Pancreas (tissue), 10 donors: ENCODE data around the gene PSME2. TPM values are rescaled to one million over a fixed set of nuclear protein-coding genes. Genes with fewer than 3 reads are reported as not detected.

Experiments
- ATAC-seq, 4 donors: fragments of 200-7000 bp; cut with Tn5 transposase; one replicate each; pipeline versions ENCODE4 v1.8.0 to v1.9.1; 2020; ENCODE audit warnings: mild to moderate bottlenecking in 4 of 4, moderate library complexity in 4 of 4
- DNase-seq, 6 donors: peaks; one replicate each; pipeline ENCODE4 v3.0.0-alpha.2; 2020
- FAIRE-seq: peaks from 2 replicates; lab custom pipeline; 2012; peaks lifted over from hg19 to GRCh38; lab: Jason Lieb, UNC
- H3K27ac ChIP-seq, 4 donors: fragments of 200-600 bp; sonication (generic); 1 replicate in 3 of 4; 2 replicates in 1 of 4; pipeline versions ENCODE4 v1.5.0 to v1.8.0; 2020
- H3K27me3 ChIP-seq, 4 donors: fragments of 200-600 bp; one replicate each; pipeline ENCODE4 v1.8.0; 2021
- H3K36me3 ChIP-seq, 3 donors: fragments of 200-600 bp; sonication (generic) in 1 of 3; one replicate each; pipeline versions ENCODE4 v1.5.0 to v1.8.0; 2020 to 2021
- H3K4me1 ChIP-seq, 3 donors: fragments of 200-600 bp; one replicate each; pipeline ENCODE4 v1.8.0; 2021
- H3K4me3 ChIP-seq, 4 donors: fragments of 200-600 bp; sonication (generic) in 2 of 4; one replicate each; pipeline versions ENCODE4 v1.5.0 to v1.8.0; 2020 to 2021
- H3K9me3 ChIP-seq, 4 donors: fragments of 200-600 bp; one replicate each; pipeline ENCODE4 v1.8.0; 2021
- WGBS, 2 donors: extraction: QIAGEN DNeasy Blood & Tissue Kit; methylation state at CpG; one replicate each; pipeline ENCODE4 v1.1.7; 2013; 5-methylcytosine and 5-hydroxymethylcytosine counted together
- intact Hi-C, 3 donors: fragments of 100-400 bp; cut with DNase I; formaldehyde crosslinking; loops; one replicate each; pipeline versions ENCODE4 v1.11.1 to v1.14.2; 2022
- polyA plus RNA-seq, 2 donors: library from polyadenylated mRNA; stranded (reverse); fragments of 200-250 nt; gene quantifications; one replicate each; pipeline ENCODE4 v1.2.3, GENCODE V29; 2013
- total RNA-seq, 6 donors: library from RNA; stranded (reverse); fragmentation: NEBNext Ultra II Directional in 4 of 6; extraction: Animal tissue kit (Norgen Biotek cat#: 25700) in 4 of 6; gene quantifications; one replicate each; pipeline versions ENCODE4 v1.2.1 to v1.2.4, GENCODE V29; 2021 to 2023
- TF ChIP-seq, protein P1 (sequence below), 4 donors: fragments of 200-600 bp; sonication (generic) in 3 of 4; IDR thresholded peaks; one replicate each; pipeline versions ENCODE4 v1.5.0 to v1.8.0; 2021; ENCODE audit warnings: antibody characterized with exemption in 4 of 4
- donor health status: healthy with polysubstance abuse.
- donor health status: DM: no; HTN: no; CAD: no; lungs with moderate emphysema.
- donor health status: DM: no; HTN: no; CAD: no.
- donor health status: control.
- donor health status: control.
- donor health status: Bipolar disorder and iron deficiency.
- donor health status: DM: yes; HTN: yes; CAD: no.
- donor health status: DM: no; HTN: no; CAD: no.
- donor health status: DM: no; HTN: no; CAD: no.
- donor health status: DM: yes; HTN: yes; CAD: no.

Gene PSME2
- total and polyA plus RNA-seq, 8 donors: 33.9 to 285 (median 77.9) TPM

DNA sequence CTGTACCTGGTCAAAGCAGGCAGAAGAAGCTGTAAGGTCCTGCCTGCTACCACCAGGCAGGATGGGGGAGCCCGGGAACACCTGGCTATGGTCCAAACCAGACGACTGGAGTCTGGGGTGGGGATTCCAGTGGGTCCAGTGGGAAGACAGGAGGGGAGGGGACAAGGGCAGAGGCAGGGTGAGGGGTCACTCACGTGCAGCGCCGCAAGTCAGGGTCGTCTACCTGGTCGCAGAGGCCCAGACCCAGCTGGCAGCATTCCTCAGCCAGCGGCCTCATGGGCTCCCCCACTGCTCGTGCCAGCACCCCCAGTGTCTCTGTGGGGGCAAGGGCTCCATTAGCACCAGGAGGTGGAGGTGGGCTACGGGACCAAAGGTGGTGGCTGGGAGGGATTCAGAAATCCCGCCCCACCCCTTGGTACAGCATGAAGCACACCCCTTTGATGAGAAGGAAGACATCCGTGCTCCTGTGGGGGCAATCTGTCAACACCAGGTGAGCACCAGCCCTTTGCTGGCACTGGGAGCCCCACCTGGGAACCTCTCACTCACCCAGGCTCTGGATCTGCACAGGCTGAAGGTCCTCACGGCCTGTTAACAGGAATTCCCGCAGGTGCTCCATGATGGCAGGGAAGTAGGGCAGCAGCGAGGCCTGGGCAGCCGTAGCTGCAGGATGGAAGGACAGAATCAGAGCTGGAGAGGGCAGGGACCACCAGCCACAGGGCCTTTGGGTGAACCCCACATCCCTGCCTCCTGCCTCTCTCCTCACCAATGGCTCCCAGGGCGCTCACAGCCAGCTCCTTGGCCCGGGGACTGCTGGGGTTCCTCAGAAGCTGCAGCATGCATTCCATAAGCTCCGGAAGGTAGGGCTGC lies 37.9 kb upstream of the PSME2 start:
- DNase-seq (peak in 1 of 6 donors; percentile 66), FAIRE-seq (no peak), ATAC-seq (no peak)
- no peak overlapping the region for H3K4me3 ChIP-seq
- 86 to 87% methylated on average over 19 of the region's 19 CpGs for WGBS, 2 donors
- no peaks in the 10 kb centered on the region for H3K9me3 ChIP-seq
- peaks cover 0 to 11% (median 9%) of the 10 kb centered on the region in 3 donors for H3K4me1 ChIP-seq
- intact Hi-C loops: no loop called here
- peaks cover 3 to 55% (median 38%) of the 10 kb centered on the region in 3 donors for H3K36me3 ChIP-seq
- no peaks in the 10 kb centered on the region for H3K27me3 ChIP-seq
- no peak overlapping the region for H3K27ac ChIP-seq
- TF ChIP-seq, protein P1, sequence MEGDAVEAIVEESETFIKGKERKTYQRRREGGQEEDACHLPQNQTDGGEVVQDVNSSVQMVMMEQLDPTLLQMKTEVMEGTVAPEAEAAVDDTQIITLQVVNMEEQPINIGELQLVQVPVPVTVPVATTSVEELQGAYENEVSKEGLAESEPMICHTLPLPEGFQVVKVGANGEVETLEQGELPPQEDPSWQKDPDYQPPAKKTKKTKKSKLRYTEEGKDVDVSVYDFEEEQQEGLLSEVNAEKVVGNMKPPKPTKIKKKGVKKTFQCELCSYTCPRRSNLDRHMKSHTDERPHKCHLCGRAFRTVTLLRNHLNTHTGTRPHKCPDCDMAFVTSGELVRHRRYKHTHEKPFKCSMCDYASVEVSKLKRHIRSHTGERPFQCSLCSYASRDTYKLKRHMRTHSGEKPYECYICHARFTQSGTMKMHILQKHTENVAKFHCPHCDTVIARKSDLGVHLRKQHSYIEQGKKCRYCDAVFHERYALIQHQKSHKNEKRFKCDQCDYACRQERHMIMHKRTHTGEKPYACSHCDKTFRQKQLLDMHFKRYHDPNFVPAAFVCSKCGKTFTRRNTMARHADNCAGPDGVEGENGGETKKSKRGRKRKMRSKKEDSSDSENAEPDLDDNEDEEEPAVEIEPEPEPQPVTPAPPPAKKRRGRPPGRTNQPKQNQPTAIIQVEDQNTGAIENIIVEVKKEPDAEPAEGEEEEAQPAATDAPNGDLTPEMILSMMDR (IDR thresholded peaks at IDR 0.05): no peak

DNA sequence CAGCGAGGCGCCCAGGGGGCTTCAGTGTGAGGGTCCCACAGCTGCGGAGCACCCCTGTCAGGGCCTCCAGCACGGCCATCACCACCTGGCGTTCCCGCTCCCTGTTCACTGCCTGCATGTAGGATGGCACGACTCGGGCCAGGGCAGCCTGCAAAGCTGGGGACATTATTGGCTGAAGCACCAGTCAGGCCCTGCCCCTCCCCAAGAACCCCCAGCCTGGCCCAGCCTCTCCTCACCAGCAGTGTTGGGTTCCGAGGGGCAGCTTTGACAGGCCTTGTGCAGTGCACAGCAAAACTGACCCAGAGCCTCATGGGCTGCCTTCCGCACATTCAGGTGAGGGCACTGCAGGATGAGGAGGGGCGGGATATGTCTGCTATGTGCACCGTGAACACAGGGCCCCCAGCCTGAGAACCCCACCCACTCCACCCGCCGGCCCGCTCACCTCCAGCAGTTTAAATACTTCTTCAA lies 36.6 kb upstream of the PSME2 start:
- intact Hi-C loops: no loop called here
- FAIRE-seq (no peak), DNase-seq (peak in 1 of 6 donors; percentile 63), ATAC-seq (no peak)
- Histone ChIP-seq H3K4me3 (no peak overlapping the region), H3K9me3 (no peaks in the 10 kb centered on the region), H3K36me3 (peaks cover 3 to 63% (median 38%) of the 10 kb centered on the region in 3 donors), H3K4me1 (peaks cover 0 to 8% (median 5%) of the 10 kb centered on the region in 3 donors), H3K27me3 (no peaks in the 10 kb centered on the region), H3K27ac (no peak overlapping the region)
- TF ChIP-seq, protein P1 (IDR thresholded peaks at IDR 0.05): no peak
- 87 to 94% methylated on average over 15 of the region's 15 CpGs for WGBS, 2 donors

DNA sequence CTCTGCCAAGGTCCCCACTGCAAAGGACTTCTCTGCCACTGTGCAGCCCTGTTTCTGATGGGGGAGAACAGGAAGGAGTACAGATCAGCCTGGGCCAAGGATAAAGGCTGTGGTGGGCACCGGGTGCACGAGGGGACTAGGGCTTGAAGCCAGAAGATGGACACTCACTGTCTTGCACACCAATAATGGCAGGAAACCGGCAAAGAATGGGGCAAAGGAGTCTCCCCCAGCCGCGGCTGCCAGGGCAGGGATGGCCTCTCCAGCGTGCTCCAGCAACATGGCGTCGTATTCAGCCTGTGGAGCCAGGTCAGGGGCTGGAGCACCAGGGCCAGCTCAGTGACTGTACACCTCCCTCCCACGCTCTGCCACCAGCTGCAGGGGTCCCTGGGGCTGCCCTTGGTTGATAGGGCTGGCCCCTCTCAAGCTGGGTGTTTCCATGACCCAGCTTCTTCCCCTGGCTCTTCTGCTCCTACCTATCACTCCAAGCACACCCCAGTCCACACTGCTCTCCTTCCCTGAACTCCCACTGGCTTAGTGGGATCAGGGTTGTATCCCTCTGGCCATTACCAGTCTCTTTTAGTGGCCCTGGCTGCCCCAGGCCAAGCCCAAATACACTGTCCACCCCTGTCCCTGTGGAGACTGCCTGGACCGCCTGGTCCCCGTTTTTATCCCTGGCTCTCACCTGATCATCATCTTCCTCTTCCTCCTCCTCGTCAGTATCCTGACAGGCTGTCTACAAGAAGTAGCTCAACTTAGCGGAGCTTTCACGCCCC lies 35.9 kb upstream of the PSME2 start:
- H3K27me3 ChIP-seq: no peaks in the 10 kb centered on the region
- DNase-seq (peak in 1 of 6 donors; percentile 40), FAIRE-seq (no peak), ATAC-seq (no peak)
- no peak overlapping the region for H3K27ac ChIP-seq
- peaks cover 0 to under 1% (median under 1%) of the 10 kb centered on the region in 3 donors for H3K4me1 ChIP-seq
- no peak overlapping the region for H3K4me3 ChIP-seq
- no peaks in the 10 kb centered on the region for H3K9me3 ChIP-seq
- intact Hi-C loops: no loop called here
- TF ChIP-seq, protein P1 (IDR thresholded peaks at IDR 0.05): no peak
- H3K36me3 ChIP-seq: peaks cover 3 to 65% (median 44%) of the 10 kb centered on the region in 3 donors
- WGBS, 2 donors: 87 to 92% methylated on average over 14 of the region's 14 CpGs

DNA sequence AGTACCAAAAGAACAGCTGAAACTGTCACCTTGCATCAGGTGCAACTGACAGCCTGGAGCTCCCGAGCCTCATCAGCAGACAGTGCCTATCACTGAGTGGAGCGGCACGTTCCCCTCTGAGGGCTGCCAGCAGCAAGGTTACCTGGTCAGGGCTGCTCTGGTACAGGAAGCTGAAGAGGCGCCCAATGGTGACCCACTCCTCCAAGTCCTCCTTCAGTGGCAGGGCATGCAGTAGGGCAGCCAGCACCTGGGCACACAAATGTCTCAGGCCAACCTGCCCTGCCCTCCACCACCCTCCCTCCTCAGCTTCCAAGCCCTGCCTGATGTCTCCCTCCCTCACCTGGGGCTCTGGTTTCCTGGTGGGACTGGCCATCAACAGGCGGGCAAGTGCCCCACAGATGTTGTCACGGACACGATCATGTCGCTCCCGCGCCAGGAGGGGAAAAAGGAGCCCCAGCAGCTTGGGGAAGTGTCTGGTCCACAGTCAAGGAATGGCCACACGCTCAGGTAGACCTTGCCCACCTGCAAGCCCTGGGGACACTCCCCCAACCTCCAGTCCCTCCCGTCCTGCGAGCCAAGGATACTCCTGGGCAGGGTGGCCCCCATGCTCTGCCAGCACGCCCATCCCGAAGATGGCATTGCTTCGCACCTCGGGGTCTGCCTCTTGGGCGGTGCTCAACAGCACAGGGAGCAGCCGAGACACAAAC lies 35.1 kb upstream of the PSME2 start:
- FAIRE-seq (no peak), DNase-seq (peak in 1 of 6 donors; percentile 56), ATAC-seq (no peak)
- intact Hi-C loops: no loop called here
- Histone ChIP-seq H3K36me3 (peaks cover 3 to 65% (median 50%) of the 10 kb centered on the region in 3 donors), H3K27ac (no peak overlapping the region), H3K9me3 (no peaks in the 10 kb centered on the region), H3K4me3 (no peak overlapping the region), H3K4me1 (no peaks in the 10 kb centered on the region), H3K27me3 (no peaks in the 10 kb centered on the region)
- 86 to 87% methylated on average over 19 of the region's 19 CpGs for WGBS, 2 donors
- TF ChIP-seq, protein P1 (IDR thresholded peaks at IDR 0.05): no peak
